Uterus (tissue), 4 donors: Measurements from ENCODE around the gene ADGRL2. TPM values are rescaled to one million over a fixed set of nuclear protein-coding genes. Genes with fewer than 3 reads are reported as not detected.

Source experiments
- DNase-seq, 2 donors: peaks; one replicate each; pipeline ENCODE4 v3.0.0-alpha.2; 2019 to 2020
- H3K27ac ChIP-seq, 2 donors: fragments of 200-600 bp; sonication (generic); 1 replicate in 1 of 2; 2 replicates in 1 of 2; pipeline ENCODE4 v1.5.1; 2016 to 2018
- H3K27me3 ChIP-seq, 2 donors: fragments of 200-600 bp; sonication (generic); one replicate each; pipeline ENCODE4 v1.5.1; 2018 to 2019; ENCODE audit warnings: control low read depth in 1 of 2
- H3K36me3 ChIP-seq, 2 donors: fragments of 200-600 bp; sonication (generic); one replicate each; pipeline ENCODE4 v1.5.1; 2019; ENCODE audit warnings: control low read depth in 1 of 2
- H3K4me1 ChIP-seq, 2 donors: fragments of 200-600 bp; sonication (generic); one replicate each; pipeline ENCODE4 v1.5.1; 2018 to 2019; ENCODE audit warnings: control low read depth in 1 of 2
- H3K4me3 ChIP-seq, 2 donors: fragments of 200-600 bp; sonication (generic); 1 replicate in 1 of 2; 2 replicates in 1 of 2; pipeline ENCODE4 v1.5.1; 2018 to 2019; ENCODE audit warnings: mild to moderate bottlenecking in 1 of 2
- H3K9me3 ChIP-seq, 2 donors: fragments of 200-600 bp; sonication (generic); one replicate each; pipeline ENCODE4 v1.5.1; 2019; ENCODE audit warnings: control low read depth in 1 of 2
- CTCF ChIP-seq, 4 experiments: fragments of 200-600 bp in 2 of 4; fragments of 450-650 bp in 2 of 4; sonication (generic) in 2 of 4; IDR thresholded peaks; one replicate each; pipeline ENCODE4 v1.5.1; 2016 to 2019; ENCODE audit warnings: antibody characterized with exemption in 4 of 4, mild to moderate bottlenecking in 2 of 4, moderate library complexity in 1 of 4
- POLR2A ChIP-seq, 2 donors: fragments of 450-650 bp; IDR thresholded peaks; one replicate each; pipeline ENCODE4 v1.6.1; 2016; ENCODE audit warnings: antibody characterized with exemption in 2 of 2, mild to moderate bottlenecking in 1 of 2, moderate library complexity in 1 of 2
- intact Hi-C: fragments of 100-400 bp; cut with DNase I; formaldehyde crosslinking; loops from one replicate; pipeline ENCODE4 v1.15.1; 2023; ENCODE audit warnings: low total_unique reads
- total RNA-seq, 4 donors: library from RNA; depleted of rRNA in 3 of 4; stranded (reverse); fragments of >200 nt in 3 of 4; gene quantifications; one replicate each; pipeline versions ENCODE4 v1.1.0 to v1.2.4, GENCODE V29; 2014 to 2023
- donor health status: DM: yes; HTN: yes; CAD: no.

ADGRL2 gene
- total RNA-seq, 4 donors from 2014 or later: 29.1 to 200 (median 50.7) TPM

- Histone ChIP-seq H3K9me3 (no peaks in the 10 kb centered on the region), H3K27ac (no peak overlapping the region), H3K27me3 (no peaks in the 10 kb centered on the region), H3K4me1 (no peaks in the 10 kb centered on the region), H3K36me3 (no peaks in the 10 kb centered on the region), H3K4me3 (no peak overlapping the region)
- intact Hi-C loops: no loop called here
- DNase-seq: no peak
- no peak for TF ChIP-seq CTCF (IDR thresholded peaks at IDR 0.05)
- TF ChIP-seq POLR2A (IDR thresholded peaks at IDR 0.05): no peak
Observed at GRCh38 chr1:81827942-81828341, 27.2 kb downstream of the ADGRL2 start.

- H3K27ac ChIP-seq: no peak overlapping the region
- H3K4me1 ChIP-seq: no peaks in the 10 kb centered on the region
- no peaks in the 10 kb centered on the region for H3K27me3 ChIP-seq
- intact Hi-C loops: no loop called here
- no peak for DNase-seq
- TF ChIP-seq CTCF (IDR thresholded peaks at IDR 0.05): no peak
- no peak for TF ChIP-seq POLR2A (IDR thresholded peaks at IDR 0.05)
- no peaks in the 10 kb centered on the region for H3K36me3 ChIP-seq
- no peaks in the 10 kb centered on the region for H3K9me3 ChIP-seq
- no peak overlapping the region for H3K4me3 ChIP-seq
Observed at GRCh38 chr1:81832573-81832972, 31.8 kb downstream of the ADGRL2 start.

GRCh38 chr1:81833722-81834121 lies 33.0 kb downstream of the ADGRL2 start:
- Histone ChIP-seq H3K4me1 (no peaks in the 10 kb centered on the region), H3K9me3 (no peaks in the 10 kb centered on the region), H3K27ac (no peak overlapping the region), H3K27me3 (no peaks in the 10 kb centered on the region), H3K36me3 (no peaks in the 10 kb centered on the region), H3K4me3 (no peak overlapping the region)
- DNase-seq: no peak
- TF ChIP-seq POLR2A (IDR thresholded peaks at IDR 0.05) (no peak), CTCF (IDR thresholded peaks at IDR 0.05) (no peak)
- intact Hi-C loops: no loop called here

- Histone ChIP-seq H3K27ac (no peak overlapping the region), H3K4me1 (no peaks in the 10 kb centered on the region)
- intact Hi-C loops: no loop called here
Observed at GRCh38 chr1:81834268-81834667, 33.5 kb downstream of the ADGRL2 start.

More at GRCh38 chr1:81834268-81834667, 33.5 kb downstream of the ADGRL2 start:
- DNase-seq: no peak
- no peaks in the 10 kb centered on the region for H3K36me3 ChIP-seq
- no peaks in the 10 kb centered on the region for H3K9me3 ChIP-seq
- TF ChIP-seq CTCF (IDR thresholded peaks at IDR 0.05): no peak
- no peak for TF ChIP-seq POLR2A (IDR thresholded peaks at IDR 0.05)
- no peak overlapping the region for H3K4me3 ChIP-seq
- no peaks in the 10 kb centered on the region for H3K27me3 ChIP-seq
